ENCODE results near the gene SFTA2.
"Not testable (repeated sequence)": the region's sequence is repeated elsewhere in the genome, so short reads cannot be mapped to it uniquely, and the experiment has no call there.

SFTA2 gene

DNA sequence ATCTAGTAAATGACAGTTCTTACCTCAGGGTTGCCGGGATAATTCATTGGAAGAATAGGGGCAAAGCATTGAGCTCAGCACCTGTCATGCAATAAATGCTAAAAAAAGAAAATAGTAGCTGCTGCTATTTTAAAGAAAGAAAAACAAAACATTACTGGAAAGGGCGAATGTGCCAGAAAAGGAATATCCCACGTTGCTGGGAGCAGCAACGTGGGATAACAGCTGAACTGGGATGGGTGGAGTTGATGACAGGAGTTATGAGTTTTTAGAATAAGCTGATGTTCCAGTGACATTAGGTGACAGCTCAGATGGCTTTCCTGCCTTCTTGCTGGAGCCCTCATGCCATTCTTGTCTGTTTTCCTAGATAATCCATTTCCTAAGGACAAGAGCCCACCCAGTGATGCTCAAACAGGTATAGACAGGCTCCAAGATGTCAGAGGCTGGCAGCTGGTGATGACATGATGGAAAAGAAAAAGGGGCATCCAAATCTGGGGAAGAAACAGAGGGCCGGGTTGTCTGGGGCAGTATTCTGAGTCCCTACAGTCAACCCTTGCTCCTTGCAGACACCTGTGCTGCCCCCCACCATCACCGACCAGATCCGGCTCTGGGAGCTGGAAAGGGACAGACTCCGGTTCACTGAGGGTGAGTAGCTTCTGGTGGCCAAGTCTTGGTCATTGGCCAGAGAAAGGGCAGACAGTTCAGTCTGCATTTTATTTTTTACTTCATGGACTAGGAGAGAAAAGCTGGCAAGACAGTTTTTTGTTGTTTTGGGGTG, 19.0 kb downstream of the SFTA2 start:
- DNase-seq: no peak

DNA sequence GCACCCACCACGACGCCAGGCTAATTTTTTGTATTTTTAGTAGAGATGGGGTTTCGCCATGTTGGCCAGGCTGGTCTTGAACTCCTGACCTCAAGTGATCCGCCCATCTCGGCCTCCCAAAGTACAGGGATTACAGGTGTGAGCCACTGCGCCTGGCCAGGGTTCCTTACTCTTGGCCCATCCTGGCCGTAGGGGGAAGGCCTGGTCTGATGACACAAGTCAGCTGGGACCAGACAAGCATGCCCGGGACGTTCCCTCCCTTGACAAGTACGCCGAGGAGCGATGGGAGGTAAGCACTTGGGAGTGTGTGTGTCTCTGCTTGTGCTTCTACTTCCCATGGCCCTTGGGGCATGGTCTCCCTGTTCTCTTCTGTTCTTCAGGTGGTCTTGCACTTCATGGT, 21.5 kb downstream of the SFTA2 start:
- DNase-seq: not testable (repeated sequence)

DNA sequence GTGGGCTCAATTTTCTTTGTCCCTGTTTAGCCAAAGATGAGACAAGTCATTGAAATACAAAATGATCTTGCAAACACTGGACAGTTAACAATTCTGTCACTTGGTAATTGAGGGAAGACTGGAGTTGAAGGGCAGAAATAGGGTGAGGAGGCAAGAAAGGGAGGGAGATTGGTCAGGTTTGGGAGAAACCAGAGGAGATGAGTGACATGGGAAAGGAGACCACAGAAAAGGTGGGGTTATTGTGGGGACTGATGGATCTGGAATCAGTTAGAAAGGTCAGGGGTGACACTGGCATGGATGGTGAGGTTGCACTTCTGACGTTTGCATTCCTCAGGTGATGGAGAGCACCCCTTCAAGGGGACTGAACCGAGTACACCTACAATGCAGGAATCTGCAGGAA, 23.3 kb downstream of the SFTA2 start:
- no peak for DNase-seq

DNA sequence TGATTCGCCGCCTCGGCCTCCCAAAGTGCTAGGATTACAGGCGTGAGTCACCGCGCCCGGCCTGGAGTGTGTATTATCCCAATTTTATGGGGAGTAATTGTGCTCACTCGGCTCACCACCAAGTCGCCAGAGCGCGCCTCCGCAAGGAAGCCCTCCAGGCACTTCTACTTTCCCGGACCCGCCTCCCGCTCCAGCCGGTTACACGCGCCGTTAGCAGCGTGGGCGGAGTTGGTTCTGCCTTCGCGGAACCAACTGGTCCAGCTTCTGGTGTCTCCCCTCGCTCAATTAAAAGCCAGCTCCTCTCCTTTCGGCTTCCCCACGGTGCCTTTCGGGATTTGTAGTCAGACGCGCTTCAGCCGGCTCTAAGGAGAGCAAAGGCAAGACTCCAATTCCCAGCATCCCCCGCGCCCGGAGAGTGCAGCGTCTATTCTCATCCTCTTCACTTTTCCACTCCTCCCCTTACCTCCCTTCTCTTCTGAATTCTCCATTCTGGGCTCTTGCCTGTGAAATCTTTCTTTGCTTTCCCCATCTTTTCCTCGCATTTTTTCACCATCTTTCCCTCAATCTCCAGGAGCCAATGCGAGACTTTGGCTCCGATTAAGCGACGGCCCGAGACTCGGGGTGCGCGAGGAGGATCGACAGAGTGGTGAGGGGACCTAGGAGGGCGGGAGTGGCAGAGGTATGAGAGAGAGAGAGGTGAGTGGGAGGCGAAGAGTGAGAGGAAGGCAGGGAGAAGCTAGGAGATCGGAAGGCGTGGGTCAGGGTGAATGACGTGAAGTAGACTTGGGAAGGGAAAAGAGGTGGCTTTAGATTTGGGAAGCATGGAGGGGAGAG, 24.0 kb downstream of the SFTA2 start, which contains the start of gene GTF2H4:
Gene GTF2H4, plus strand, starts transcription at position 450 of the 834 bp plus-strand sequence.
- DNase-seq: peak; percentile 78 to 91 (median 79)

DNA sequence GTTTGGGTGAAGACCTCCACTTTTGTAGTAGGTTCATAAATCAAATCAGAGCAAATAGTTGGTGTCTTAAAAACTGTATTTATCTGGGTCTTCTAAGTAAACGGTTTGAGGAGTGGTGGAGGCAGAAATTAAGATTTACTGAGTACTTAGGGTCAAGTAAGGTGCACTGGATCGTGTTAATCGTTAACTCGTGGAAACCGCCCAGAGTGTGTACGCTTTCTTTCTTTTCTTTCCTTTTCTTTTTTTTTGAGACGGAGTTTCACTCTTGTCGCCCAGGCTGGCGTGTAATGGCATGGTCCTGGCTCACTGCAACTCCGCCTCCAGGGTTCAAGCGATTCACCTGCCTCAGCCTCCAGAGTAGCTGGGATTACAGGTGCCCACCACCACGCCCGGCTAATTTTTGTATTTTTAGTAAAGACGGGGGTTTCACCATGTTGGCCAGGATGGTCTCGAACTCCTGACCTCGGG, 24.6 kb downstream of the SFTA2 start:
- DNase-seq: not testable (repeated sequence)

DNA sequence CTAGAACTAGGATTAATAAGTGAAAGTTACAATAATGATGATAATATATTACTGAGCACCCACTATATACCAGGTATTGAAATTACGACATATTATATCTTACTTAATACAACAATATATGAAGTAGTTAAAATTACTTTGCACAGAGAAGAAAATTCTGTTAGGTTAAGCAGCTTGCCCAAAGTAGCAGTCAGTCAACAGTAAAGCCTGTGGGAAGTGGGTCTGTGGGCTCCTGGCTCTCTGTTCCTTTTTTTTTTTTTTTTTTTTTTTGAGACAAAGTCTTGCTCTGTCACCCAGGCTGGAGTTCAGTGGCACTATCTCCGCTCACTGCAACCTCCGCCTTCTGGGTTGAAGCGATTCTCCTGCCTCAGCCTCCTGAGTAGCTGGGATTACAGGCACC, 28.7 kb downstream of the SFTA2 start:
- DNase-seq: no peak

DNA sequence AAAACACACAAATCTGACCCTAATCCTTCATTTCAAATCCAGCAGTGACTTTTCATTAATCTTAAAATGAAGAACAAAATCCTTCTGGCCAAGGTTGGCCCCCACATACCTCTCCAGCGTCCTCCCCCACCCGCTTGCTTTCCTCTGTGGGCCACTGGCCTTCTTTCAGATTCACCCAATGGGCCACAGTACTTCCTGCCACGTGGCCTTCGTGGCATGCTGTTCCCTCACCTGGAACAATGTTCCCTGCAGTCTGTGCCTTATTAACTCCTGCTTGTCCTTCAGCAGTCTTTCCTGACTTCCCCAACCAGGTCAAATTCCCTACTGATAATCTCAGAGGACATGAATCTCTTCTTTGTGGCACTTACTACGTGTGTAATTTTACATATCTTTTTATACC, 29.3 kb downstream of the SFTA2 start:
- no peak for DNase-seq

DNA sequence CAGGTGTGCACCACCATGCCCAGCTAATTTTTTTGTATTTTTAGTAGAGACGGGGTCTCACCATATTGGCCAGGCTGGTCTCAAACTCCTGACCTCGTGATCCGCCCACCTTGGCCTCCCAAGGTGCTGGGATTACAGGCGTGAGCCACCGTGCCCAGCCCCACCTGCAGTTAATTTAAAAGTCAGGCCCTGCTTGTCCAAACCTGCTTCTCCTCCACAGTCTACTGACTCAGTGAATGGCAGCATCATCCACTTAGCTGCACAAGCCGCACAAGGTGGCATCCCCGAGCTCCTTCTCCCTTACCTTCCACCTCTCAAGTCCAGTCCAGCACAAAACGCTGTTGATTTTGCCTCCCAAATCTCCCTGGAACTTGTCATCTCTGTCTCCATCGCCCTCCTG, 29.8 kb downstream of the SFTA2 start:
- DNase-seq: not testable (repeated sequence)

DNA sequence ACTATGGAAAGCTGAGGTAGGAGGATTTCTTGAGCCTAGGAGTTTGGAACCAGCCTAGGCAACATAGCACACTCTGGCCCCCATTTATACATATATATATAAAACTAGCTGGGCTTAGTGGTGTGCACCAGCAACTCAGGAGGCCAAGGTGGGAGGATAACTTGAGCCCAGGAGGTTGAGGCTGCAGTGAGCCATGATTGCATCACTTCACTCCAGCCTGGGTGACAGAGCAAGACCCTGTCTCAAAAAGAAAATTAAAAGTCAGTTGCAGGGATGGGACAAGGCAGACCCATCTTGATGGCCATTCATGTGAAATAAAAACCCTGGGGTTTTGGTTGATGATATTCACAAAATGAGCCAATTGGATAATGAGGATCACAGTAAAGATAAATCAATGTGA, 30.5 kb downstream of the SFTA2 start:
- DNase-seq: no peak

DNA sequence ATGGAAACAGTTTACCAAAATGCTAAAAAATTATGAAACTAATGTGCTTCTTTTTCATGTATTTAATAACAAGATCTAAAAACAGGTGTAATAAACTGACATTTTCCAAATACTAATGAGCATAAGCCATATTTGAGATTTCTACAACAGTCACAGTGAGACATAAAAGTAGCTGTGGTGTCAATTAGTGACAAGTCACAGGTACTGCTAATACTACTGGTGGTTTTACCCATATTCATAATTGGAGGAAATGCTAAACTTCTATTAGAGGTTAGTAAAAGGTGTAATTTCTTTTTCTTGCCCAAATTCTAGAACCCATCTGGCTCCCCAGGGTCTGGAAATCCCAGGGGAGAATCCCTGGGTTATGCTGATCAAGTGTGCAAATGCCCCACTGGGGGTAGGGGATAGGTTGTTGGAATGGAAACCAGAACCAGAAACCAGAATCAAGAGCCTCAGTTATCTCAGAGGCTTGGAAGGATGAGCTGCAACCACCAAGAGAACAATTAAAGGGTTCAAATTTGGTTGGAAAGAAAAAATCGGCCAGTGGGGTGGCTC, 31.0 kb downstream of the SFTA2 start:
- no peak for DNase-seq

DNA sequence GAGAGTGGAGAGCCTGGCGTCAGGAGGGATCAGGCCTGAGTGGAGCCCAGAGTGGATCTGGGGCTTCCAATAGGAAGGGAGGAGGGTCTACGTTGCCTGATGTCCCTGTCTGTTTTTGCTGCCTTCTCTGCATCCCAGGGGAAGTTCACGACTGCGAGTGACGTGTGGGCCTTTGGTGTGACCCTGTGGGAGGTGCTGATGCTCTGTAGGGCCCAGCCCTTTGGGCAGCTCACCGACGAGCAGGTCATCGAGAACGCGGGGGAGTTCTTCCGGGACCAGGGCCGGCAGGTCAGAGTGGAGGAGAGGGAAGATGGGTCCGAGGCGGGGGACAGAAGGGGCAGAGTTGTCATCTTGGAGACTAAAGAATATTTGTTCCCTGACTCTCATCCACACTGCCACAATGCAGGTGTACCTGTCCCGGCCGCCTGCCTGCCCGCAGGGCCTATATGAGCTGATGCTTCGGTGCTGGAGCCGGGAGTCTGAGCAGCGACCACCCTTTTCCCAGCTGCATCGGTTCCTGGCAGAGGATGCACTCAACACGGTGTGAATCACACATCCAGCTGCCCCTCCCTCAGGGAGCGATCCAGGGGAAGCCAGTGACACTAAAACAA, 33.1 kb downstream of the SFTA2 start:
- no peak for DNase-seq

DNA sequence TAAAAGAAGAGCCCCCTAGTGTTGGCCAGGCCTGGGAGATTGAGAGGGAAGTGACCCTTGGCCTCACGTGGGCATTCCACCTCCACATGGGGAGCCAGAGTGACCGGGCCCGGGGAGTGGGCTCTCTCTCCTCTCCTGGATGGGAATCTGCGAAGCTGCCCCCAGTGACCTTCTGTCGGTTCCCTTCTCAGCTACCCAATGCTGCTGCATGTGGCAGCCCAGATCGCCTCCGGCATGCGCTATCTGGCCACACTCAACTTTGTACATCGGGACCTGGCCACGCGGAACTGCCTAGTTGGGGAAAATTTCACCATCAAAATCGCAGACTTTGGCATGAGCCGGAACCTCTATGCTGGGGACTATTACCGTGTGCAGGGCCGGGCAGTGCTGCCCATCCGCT, 34.1 kb downstream of the SFTA2 start:
- DNase-seq: no peak

DNA sequence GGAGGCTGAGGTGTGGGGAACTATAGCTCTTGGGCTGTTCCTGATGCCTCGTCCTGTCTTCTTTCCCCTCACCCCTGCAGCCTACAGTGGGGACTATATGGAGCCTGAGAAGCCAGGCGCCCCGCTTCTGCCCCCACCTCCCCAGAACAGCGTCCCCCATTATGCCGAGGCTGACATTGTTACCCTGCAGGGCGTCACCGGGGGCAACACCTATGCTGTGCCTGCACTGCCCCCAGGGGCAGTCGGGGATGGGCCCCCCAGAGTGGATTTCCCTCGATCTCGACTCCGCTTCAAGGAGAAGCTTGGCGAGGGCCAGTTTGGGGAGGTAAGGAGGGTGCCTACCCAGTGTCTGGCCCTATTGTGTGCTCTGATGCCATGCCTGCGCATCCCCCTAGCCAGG, 35.4 kb downstream of the SFTA2 start:
- DNase-seq: no peak

DNA sequence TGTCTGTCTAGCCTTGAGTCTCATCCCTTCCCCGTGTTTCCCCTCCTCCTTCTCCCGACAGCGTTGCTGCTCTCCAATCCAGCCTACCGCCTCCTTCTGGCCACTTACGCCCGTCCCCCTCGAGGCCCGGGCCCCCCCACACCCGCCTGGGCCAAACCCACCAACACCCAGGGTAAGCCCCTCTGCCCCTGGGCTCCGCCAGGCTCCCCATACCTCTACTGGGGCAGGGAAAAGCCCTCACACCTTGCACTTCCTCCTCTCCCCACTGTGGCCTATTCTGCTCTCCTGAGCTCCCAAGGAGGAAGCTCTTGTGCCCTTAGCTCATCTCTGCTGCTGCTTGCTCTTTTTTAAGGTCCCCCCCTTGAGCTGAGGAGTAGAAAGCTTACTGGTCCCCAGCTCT, 36.6 kb downstream of the SFTA2 start:
- no peak for DNase-seq

DNA sequence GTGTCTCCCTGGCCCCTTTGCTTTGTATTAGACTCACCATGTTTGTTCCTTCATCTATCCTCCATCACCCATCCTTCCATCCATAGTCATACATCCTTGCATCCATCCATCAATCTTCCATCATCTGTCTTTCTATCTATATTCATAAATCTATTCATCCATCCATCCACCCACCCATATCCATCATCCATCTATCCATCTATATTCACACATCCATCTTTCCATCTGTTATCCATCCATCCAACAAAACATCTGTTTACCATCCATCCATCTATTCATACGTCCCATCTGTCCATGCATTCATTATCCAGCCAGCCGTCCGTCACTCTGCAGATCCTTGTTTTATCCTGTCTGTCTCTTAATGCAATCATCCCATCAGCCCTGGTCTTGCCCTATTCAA, 37.0 kb downstream of the SFTA2 start:
- DNase-seq: no peak

DNA sequence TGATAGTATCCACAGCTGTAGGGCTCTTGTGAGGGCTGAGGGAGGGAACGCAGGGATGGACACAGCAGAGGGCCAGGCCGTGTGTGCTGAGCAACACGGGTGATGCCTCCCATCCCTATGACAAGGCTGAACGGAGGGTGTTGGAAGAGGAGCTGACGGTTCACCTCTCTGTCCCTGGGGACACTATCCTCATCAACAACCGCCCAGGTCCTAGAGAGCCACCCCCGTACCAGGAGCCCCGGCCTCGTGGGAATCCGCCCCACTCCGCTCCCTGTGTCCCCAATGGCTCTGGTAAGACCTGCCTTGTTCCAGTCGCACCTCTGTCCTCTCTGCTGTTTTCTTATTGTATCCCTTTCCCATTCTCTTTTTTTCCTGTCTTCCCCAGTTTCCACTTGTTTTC, 37.6 kb downstream of the SFTA2 start:
- no peak for DNase-seq

DNA sequence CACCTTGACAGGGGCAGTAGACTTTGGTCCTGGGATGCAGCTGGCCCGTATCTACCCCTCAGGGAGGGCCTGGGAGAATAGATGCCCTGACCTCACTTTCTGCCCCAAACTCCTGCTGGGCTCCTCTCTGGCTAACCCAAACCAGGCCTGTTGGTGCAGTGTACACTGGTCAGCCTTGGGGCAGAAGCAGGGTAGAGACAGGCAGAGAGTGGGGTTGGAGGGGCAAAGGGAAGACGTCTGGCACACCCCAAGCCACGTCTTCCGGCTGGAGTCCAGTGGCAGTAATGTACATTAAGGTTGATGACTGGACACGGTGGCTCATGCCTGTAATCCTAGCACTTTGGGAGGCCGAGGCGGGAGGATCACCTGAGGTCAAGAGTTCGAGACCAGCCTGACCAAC, 38.3 kb downstream of the SFTA2 start:
- no peak for DNase-seq

DNA sequence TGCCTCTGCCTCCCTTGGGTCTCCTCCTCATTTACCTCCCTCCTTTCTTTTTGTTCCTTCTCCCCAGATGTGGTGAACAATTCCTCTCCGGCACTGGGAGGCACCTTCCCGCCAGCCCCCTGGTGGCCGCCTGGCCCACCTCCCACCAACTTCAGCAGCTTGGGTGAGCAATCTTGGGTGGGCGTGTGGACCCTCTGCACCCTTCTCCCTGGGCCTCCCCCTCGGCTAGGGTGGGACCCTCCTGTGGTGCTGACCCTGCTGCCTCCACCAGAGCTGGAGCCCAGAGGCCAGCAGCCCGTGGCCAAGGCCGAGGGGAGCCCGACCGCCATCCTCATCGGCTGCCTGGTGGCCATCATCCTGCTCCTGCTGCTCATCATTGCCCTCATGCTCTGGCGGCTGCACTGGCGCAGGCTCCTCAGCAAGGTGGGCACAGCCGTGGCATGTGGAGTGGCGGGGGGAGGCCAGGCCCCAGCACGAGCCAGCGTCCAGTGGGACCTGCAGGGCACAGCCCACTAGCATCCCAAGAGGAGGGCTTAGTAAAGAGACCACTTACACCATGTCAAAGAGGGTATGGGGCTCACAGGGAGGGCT, 38.9 kb downstream of the SFTA2 start:
- no peak for DNase-seq

DNA sequence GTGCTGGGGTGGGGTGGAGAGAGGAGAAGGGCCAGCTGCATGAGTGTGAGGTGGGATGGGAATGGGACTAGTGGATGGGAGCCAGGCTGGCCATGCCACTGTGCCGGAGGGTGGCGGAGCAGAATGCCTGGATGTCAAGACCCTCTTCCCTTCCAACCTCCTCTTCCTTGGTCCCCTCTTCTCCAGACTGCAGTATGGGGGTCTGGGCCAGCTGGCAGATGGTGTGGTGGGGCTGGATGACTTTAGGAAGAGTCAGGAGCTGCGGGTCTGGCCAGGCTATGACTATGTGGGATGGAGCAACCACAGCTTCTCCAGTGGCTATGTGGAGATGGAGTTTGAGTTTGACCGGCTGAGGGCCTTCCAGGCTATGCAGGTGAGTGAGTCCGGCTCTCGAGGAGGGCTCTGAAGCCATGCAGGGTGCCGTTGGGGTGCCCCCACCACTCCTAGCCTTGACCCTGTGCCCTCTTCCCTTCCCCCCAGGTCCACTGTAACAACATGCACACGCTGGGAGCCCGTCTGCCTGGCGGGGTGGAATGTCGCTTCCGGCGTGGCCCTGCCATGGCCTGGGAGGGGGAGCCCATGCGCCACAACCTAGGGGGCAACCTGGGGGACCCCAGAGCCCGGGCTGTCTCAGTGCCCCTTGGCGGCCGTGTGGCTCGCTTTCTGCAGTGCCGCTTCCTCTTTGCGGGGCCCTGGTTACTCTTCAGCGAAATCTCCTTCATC, 40.0 kb downstream of the SFTA2 start:
- no peak for DNase-seq

DNA sequence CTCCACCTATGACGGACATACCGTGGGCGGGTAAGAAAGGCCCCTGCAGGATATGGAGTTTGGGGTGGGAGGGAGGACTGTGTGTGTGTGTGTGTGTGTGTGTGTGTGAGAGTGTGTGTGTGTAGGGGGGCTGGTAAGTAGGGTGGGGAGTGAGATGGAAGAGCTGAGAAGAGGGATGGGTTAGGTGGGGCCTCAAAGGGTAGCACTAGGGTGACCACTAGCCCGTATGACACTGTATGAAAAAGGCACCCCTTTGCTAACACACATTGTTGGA, 40.6 kb downstream of the SFTA2 start:
- DNase-seq: no peak

DNA sequence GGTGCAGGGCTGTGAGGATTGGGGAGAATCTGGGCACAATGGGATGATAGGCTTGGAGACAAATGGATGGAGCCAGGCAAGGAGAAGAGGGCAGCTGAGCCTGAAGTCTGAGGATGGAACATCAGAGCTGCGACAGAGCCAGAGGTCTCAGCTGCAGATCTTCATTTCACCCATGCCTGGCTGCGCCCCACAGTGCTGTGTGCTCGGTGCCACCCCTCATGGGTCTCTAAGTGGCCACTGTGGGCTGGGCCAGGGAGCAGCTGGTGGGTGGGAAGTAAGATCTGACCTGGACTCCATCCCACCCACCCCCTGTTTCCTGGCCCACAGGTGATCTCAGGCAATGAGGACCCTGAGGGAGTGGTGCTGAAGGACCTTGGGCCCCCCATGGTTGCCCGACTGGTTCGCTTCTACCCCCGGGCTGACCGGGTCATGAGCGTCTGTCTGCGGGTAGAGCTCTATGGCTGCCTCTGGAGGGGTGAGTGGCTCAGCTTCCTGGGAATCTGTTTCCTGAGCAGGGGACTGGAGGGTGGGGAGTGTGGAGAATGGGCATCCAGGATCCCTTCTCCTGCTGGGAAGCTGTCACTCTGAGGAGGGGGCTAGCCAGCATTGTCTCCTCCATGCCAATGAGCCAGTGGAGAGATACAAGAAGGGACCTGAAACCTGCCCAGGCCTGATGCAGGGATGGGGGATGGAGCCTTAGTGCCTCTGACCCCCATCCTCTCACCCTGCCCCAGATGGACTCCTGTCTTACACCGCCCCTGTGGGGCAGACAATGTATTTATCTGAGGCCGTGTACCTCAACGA, 41.1 kb downstream of the SFTA2 start:
- no peak for DNase-seq
